Activated CD4-positive, alpha-beta T cell treated with anti-CD3 and anti-CD28 coated beads, Interleukin-2, amount 50 U/mL, for 24 hours (primary cell): Measurements from ENCODE around the gene ALLC.
"Not testable (repeated sequence)": the region's sequence is repeated elsewhere in the genome, so short reads cannot be mapped to it uniquely, and the experiment has no call there.

Experiments
- DNase-seq, 2 donors: peaks; one replicate each; pipeline ENCODE4 v3.0.0-alpha.2; 2020; ENCODE audit warnings: low read depth in 1 of 2, low spot score in 1 of 2

Gene ALLC

DNA sequence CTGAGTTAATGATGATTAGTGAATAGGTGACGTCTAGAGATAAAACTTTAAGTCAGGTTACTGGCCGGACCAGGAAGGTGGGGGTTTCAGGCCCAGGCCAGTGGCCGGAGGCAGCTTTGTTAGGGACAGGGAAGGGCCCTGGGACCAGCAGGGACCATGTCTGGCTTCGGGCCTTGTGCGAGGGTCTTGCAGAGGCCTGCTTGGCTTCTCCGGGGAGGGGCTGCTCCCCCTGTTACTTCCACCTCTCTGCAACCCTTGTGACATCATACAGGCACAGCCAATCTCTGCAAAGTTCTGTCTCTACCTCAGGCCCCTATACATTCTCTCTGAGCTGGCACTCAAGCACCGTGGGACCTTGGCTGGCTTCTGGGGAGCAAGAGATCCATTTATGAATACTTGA lies at the start of gene ALLC:
TSS of gene ALLC (plus strand) at position 320 of the 400 bp plus-strand sequence. CDS start 12,958 bp downstream, outside the sequence.
- DNase-seq: no peak

DNA sequence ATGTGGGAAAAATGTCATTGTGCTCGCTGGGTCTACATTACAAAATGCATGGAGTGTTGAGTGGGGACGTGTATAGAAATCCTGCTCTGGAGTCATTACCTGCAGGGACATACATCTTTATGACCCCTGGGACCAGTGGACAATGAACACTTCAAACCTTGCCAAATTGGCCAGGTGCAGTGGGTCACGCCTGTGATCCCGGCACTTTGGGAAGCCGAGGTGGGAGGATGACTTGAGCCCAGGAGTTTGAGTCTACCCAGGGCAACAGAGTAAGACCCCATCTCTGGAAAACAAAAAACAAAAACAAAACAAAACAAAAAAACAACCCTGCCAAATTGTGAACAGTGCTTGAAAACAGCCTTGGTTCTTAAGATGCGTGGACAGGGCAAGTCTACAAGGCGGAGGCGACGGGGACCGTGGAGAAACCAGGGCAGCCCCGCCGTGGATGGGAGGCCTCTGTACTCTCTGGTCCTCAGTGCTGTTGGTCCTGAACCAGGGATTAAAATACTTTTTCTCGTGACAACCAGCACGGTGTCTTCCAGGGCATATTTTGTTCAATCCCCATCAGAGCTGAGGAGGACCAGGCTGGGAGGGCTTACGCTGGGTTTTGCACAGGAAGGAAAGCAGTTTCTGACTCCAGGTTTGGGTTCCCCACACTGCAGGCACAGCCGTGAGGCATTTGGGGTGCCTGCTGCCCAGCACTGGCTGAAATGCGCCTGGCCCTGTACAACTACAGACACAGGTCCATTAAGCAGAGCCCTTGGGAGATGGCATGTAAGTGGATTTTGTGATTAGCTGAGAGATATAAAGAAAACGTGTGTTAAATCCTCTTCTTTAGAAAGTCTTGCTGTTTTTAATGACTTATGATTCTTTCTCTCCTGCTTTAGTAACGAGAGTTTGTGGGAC lies 49.4 kb upstream of the ALLC start:
- no peak for DNase-seq

DNA sequence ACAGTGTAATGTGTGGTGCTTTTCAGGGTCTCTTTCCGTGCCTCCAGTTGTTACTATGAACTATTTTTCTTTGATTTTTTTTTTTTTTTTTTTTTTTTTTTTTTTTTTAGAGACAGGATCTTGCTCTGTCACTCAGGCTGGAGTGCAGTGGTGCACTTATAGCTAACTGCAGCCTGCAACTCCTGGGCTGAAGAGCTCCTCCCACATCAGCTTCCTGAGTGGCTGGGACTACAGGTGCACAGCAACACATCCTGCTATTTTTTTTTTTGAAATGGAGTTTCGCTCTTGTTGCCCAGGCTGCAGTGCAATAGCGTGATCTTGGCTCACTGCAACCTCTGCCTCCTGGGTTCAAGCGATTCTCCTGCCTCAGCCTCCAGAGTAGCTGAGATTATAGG lies 48.7 kb upstream of the ALLC start:
- not testable (repeated sequence) for DNase-seq

- no peak for DNase-seq
These were observed 47.6 kb upstream of the ALLC start for GRCh38 chr2:3610415-3610814.

GRCh38 chr2:3610881-3611505 lies 47.0 kb upstream of the ALLC start:
- DNase-seq: no peak

DNA sequence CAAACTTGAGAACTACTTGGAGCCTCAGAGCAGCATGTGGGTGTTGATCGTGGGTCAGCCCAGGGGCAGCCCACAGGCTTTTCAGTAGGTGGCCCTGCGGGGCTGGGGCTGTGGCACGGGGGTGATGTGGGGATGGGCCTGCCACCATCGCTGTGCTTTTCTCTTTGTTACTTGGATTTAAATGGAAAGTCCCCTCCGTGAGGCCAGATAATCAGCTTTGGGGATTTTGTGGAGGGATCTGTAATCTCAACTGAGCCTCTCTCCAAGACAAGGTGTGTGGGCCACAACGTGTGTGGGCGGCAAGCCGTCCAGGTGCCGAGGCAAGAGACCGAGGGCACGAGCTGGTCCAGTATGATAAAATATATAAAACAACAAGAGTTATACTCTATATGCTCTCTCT lies 46.4 kb upstream of the ALLC start:
- DNase-seq: no peak

GRCh38 chr2:3612639-3613523 lies 45.1 kb upstream of the ALLC start:
- no peak for DNase-seq

DNA sequence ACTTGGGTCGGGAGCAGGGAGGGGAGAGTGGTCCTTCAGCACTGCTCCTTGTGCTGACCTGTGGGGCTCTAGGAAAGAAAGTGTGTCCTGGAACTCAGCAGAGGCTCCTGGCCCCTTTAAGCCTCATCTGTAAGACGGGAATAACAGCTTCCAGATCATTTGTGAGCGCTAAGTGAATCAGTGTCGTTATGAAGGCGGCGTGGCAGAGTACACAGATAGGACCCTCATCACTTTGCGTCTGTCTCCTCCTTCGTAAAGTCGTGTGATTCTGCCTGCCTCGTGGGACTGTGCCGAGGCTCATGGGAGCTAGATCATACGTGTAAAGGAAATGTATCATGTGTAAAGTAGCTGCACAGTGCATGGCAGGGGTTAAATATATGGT lies 44.5 kb upstream of the ALLC start:
- DNase-seq: no peak

DNA sequence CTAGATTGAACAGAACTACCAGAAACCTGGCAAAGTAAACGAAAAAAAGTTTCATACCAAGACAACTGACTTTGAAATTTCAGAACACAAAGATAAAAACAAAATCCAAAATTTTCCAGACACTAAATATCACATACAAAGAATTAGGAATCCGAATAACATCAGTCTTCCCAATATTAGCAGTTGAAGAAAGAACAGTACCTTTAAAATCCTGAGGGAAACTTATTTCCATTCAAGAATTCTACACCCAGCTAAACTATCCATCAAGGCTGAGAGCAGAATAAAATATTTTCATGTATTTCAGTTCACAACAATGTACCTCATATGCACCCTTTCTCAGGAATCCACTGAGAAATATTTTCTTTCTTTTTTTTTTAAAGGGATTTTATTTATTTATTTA lies 43.3 kb upstream of the ALLC start:
- not testable (repeated sequence) for DNase-seq

GRCh38 chr2:3615541-3616200 lies 42.3 kb upstream of the ALLC start:
- DNase-seq: not testable (repeated sequence)

DNA sequence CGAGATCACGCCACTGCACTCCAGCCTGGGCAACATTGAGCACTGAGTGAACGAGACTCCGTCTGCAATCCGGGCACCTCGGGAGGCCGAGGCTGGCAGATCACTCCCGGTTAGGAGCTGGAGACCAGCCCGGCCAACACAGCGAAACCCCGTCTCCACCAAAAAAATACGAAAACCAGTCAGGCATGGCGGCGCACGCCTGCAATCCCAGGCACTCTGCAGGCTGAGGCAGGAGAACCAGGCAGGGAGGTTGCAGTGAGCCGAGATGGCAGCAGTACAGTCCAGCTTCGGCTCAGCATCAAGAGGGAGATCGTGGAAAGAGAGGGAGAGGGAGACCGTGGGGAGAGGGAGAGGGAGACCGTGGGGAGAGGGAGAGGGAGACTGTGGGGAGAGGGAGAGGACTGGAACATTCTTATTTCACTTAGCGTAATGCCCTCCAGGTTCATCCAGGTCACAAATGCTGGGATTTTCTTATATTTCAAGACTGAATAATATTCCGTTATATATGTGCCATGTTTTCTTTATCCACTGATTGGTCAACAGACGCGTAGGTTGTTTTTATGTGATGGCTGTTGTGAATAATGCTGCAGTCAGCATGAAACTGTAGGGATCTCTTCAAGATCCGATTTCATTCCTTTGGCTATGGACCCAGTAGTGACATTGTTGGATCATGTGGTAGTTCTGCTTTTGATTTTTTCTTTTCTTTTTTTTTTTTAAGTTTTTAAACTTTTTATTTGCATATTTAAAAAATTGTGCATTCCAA lies 41.4 kb upstream of the ALLC start:
- not testable (repeated sequence) for DNase-seq

DNA sequence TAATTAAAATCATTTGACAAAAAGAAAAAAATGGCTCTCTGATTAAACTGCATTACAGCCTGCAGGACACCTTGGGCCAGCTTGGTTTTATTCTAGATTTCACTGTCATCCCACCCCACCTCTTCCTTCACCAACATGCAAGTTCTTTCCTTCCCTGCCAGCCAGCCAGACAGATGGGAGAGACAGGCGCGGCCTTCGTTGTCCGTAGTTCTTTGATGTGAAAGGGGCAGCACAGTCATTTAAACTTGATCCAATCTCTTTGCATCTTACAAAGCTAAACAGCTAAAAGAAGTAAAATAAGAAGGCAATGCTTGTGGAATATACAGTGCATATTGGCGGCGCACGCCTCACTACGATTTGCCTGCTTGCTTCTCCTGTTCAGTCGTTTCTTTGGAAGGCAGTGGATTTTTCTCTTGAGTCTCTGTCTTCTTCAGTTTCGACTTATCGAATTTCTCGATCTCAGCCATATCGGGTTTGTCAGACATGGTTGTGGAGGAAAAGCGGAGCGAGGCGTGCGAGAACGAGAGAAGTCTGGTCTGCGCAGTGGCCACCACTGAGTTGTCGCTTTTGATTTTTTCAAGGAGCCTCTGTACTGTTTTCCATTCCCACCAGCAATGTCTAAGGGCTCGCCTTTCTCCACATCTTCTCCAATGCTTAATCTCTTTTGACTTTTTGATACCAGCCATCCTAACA lies 40.7 kb upstream of the ALLC start:
- no peak for DNase-seq

DNA sequence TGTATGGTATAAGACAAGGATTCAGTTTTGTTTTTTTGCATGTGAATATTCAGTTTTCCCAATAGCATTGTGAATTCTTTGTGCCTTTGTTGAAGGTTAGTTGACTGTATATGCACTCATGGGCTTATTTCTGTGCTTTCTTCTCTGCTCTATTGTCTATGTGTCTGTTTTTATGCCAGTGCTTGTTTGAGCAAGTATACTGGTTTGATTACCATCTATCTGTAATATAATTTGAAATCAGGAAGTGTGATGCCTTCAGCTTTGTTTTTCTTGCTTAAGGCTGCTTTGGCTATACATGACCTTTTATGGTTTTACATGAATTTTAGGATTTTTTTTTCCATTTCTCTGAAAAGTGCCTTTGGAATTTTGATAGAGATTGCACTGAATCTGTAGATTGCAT lies 39.6 kb upstream of the ALLC start:
- no peak for DNase-seq

GRCh38 chr2:3619033-3619432 lies 39.0 kb upstream of the ALLC start:
- DNase-seq: no peak

DNA sequence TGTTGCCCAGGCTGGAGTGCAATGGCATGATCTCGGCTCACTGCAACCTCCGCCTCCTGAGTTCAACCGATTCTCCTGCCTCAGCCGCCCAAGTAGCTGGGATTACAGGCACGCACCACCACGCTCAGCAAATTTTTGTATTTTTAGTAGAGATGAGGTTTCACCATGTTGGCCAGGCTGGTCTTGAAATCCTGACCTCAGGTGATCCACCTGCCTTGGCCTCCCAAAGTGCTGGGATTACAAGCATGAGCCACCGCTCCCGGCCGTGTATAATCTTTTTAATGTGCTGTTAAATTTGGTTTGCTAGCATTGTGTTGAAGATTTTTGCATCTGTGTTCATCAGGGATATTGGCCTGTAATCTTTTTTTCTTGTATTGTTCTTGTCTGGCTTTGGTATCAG lies 38.3 kb upstream of the ALLC start:
- not testable (repeated sequence) for DNase-seq

DNA sequence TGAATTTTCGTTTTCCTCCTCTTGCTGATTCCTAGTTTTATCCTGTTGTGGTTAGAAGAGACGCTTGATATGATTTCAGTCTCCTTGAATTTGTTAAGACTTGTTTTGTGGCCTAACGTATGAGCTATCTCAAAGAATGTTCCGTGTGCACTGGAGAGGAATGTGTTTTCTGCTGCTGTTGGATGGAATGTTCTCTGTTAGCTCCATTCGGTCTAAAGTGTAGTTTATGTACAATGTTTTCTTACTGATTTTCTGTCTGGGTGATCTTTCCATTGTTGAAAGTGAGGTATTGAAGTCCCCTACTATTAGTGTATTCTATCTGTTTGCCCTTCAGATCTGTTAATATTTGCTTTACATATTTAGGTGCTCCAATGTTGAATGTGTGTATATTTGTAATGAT lies 37.2 kb upstream of the ALLC start:
- no peak for DNase-seq

- DNase-seq: no peak
These were observed 35.0 kb upstream of the ALLC start for GRCh38 chr2:3622967-3623366.

DNA sequence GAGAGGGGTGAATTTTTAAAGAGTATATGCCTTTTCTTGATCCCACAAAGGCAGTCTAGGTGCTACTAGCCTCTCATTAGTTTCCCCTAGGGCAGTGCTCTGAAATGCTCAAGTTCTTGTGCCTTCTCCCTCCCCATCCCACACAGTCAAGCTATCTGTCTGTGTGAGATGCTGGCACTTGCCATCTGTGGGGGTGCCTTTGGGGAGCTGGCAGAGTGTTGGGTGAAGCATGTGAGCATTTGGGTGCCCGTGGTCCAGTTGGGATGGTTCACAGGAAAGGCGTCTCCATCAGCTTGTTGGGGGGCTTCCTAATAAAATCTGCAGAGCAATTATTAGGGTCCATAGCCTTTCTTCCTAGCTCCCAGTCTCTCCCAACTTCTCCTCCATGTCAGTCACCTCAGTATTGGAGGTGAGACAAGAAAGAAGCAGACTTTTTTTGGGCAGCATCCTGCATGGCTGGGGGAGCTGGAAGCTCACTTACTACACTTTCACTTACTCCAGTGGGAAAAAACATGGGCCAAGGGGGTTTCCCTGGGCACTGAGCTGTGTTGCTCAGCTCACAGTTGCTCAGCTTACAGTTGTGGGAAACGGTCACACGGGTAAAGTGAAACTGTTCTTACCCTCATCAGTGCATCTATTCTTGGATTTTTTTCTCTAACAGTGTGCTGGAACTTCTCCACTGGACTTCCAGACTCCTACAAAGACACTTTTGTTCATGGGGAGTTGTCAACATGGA lies 33.8 kb upstream of the ALLC start:
- no peak for DNase-seq

DNA sequence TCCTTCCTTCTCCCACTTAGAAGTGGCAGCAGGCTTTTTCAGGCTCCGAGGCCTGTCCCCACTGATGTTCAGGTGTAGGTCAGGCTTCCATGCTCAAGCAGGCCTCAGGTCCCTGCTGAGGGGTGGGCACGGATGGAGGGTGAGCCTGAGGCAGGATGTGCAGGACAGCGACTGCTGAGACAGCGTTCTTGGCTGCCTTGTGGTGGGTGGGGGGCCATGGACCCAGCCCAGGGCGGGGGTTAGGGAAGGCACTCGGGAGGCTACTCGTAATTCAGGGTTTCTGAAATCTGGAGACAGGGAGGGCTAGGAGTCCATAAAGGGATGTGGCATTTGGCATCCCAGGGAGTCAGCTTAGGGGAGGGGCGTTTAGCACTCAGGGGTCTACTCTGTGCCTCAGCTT lies 32.8 kb upstream of the ALLC start:
- DNase-seq: no peak
